Activated naive CD4-positive, alpha-beta T cell treated with anti-CD3 and anti-CD28 coated beads, Interleukin-2, amount 50 U/mL, for 24 hours (primary cell): ENCODE measurements around the gene FAM209A.
"Not testable (repeated sequence)": the region's sequence is repeated elsewhere in the genome, so short reads cannot be mapped to it uniquely, and the experiment has no call there.

ENCODE experiments used
- H3K27ac Mint-ChIP-seq: one replicate; pipeline ENCODE4 v1.8.0; 2021; ENCODE audit warnings: mild to moderate bottlenecking, mixed read lengths
- H3K27me3 Mint-ChIP-seq: one replicate; pipeline ENCODE4 v1.8.0; 2021; ENCODE audit warnings: mixed read lengths
- H3K36me3 Mint-ChIP-seq: one replicate; pipeline ENCODE4 v1.8.0; 2021; ENCODE audit warnings: mixed read lengths
- H3K4me1 Mint-ChIP-seq: one replicate; pipeline ENCODE4 v1.8.0; 2021; ENCODE audit warnings: mixed read lengths
- H3K4me3 Mint-ChIP-seq: one replicate; pipeline ENCODE4 v1.8.0; 2021; ENCODE audit warnings: mild to moderate bottlenecking, mixed read lengths
- H3K9me3 Mint-ChIP-seq: one replicate; pipeline ENCODE4 v1.8.0; 2021; ENCODE audit warnings: mixed read lengths

Gene FAM209A

DNA sequence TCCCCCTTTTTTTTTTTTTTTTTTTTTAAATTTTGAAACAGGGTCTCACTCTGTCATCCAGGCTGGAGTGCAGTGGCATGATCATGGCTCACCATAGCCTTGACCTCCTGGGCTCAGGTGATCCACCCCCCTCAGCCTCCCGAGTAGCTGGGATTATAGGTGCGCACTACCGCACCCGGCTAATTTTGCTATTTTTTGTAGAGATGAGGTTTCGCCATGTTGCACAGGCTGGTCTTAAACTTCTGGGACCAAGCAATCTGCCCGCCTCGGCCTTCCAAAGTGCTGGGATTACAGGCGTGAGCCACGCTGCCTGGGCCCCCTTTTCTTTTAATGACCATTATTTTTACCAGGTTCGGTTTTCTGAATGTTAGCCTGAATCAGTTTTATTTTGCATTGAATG, 5.0 kb upstream of the FAM209A start:
- Mint-ChIP-seq H3K27me3 (no peaks in the 10 kb centered on the region), H3K36me3 (peaks cover 41% of the 10 kb centered on the region), H3K9me3 (no peaks in the 10 kb centered on the region), H3K4me3 (no peak overlapping the region), H3K27ac (no peak overlapping the region), H3K4me1 (peaks cover 8% of the 10 kb centered on the region)

DNA sequence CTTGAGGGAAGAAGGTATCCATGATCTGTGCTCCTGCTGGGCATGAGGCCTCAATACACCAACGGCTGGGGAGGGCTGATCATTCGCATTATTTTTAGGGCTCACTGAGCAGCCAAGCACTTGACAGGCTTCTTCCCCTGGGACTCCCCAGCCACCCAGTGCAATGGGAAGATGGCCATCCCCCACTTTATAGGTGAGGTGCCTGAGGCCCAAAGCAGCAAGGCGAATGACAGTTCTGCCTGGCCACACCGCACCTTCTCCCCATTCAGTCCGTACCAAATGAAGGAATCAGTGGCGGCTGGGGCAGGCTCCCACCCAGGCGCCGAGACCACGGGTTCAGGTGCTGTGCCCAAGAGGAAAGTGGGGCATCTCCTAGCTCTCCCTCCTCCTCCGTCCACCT, 4.4 kb upstream of the FAM209A start:
- no peaks in the 10 kb centered on the region for H3K9me3 Mint-ChIP-seq
- no peak overlapping the region for H3K27ac Mint-ChIP-seq
- H3K27me3 Mint-ChIP-seq: no peaks in the 10 kb centered on the region
- H3K4me3 Mint-ChIP-seq: no peak overlapping the region
- H3K4me1 Mint-ChIP-seq: peaks cover 8% of the 10 kb centered on the region
- H3K36me3 Mint-ChIP-seq: peaks cover 41% of the 10 kb centered on the region

DNA sequence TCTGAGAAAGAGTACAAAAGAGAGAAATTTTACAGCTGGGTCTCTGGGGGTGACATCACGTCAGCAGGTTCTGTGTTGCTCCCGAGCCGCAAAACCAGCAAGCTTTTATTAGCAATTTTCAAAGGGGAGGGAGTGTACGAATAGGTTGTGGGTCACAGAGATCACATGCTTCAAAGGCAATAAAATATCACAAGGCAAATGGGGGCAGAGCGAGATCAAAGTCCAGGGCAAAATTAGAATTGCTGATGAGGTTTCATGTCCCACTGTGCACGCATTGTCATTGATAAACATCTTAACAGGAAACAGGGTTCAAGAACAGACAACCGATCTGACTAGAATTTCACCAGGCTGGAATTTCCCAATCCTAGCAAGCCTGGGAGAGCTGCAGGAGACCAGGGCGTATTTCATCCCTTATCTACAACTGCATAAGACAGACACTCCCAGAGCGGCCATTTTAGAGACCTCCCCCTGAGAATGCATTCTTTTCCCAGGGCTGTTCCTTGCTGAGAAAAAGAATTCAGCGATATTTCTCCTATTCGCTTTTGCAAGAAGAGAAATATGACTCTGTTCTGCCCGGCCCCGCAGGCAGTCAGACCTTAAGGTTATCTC, 3.7 kb upstream of the FAM209A start:
- not testable (repeated sequence) for H3K27me3 Mint-ChIP-seq, H3K27ac Mint-ChIP-seq, H3K4me3 Mint-ChIP-seq, H3K9me3 Mint-ChIP-seq, H3K4me1 Mint-ChIP-seq
- H3K36me3 Mint-ChIP-seq: peaks cover 41% of the 10 kb centered on the region

DNA sequence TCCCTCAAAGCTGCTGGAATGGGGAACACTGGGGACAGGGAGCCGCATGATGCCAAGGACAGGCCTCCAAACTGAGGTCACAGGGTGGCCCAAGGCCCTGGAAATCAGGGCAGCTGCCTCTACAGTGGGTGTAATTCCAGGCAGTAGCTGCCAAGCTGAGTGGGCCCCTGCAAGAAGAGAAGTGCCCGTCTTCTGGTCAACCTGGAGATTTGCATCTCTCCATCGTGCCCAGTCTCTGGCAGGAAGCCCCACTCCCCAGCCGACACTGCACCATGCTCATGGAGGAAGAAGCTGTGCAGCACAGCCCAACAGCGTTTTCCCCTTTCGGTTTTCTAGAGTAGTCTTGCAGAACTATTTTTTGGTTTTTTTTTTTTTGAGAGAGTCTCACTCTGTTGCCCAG, 2.2 kb upstream of the FAM209A start:
- Mint-ChIP-seq H3K4me1 (peaks cover 8% of the 10 kb centered on the region), H3K27me3 (no peaks in the 10 kb centered on the region), H3K27ac (no peak overlapping the region), H3K9me3 (no peaks in the 10 kb centered on the region), H3K4me3 (no peak overlapping the region), H3K36me3 (peaks cover 34% of the 10 kb centered on the region)

DNA sequence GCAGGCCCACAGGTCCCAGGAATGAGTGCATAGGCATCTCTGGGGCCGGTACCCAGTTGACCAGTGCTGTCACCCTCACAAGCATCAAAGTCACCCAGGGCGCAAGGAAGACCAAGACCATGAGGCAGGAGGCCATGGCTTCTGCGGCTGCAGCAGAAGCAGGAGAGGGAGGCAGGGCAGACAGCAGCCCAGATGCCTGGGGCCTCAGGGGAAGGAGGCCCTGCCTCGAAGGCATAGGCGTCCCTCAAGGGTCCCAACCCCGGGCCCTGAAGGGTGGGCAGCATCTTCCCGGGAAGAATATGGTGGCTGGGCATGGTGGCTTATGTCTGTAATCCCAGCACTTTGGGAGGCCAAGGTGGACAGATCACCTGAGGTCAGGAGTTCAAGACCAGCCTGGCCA, 3.0 kb downstream of the FAM209A start:
- Mint-ChIP-seq H3K27ac (no peak overlapping the region), H3K9me3 (no peaks in the 10 kb centered on the region), H3K27me3 (no peaks in the 10 kb centered on the region), H3K4me1 (peaks cover 8% of the 10 kb centered on the region), H3K4me3 (no peak overlapping the region), H3K36me3 (peaks cover 1% of the 10 kb centered on the region)

DNA sequence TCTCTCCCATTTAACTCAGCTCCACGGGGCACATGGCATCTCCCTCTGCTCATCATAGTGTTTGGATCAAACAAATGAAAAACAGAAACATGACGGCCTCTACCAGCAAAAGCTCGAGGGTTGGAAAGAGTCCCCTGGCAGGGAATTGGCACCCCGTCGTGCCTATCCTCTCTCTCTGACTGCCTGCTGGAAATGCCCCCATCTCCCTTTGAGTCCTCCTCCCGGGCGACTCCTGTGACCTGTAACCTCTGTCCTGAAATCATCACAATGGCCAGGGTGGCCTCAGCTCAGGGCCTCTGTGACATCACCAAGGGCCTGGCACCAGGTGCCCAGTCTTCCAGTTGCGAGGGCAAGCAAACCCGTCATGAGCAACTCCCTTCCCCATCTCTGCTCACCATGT, 8.4 kb downstream of the FAM209A start, which contains the start of gene FAM209B:
TSS of gene FAM209B (plus strand) at position 301 of the 400 bp plus-strand sequence. CDS start at position 397, 96 bp downstream.
- H3K9me3 Mint-ChIP-seq, H3K27me3 Mint-ChIP-seq, H3K36me3 Mint-ChIP-seq, H3K27ac Mint-ChIP-seq, H3K4me1 Mint-ChIP-seq, H3K4me3 Mint-ChIP-seq: not testable (repeated sequence)

DNA sequence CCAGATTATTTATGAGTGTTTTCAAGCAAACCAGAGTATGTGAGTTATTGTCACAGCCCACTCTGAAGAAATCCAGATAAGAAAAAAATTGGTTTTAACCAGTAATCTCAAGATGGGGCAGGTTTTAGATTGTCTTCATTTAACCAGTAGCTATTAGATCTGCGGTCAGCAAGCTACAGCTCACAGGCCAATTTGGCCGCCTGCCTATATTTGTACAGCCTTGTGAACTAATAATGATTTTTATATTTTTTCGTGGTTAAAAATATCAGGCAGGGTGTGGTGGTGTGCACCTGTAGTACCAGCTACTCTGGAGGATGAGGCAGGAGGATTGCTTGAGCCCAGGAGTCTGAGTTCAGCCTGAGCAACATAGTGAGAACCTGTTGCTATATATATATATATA, 13.5 kb downstream of the FAM209A start:
- no peak overlapping the region for H3K4me3 Mint-ChIP-seq
- H3K27ac Mint-ChIP-seq: no peak overlapping the region
- no peaks in the 10 kb centered on the region for H3K9me3 Mint-ChIP-seq
- H3K4me1 Mint-ChIP-seq: no peaks in the 10 kb centered on the region
- H3K27me3 Mint-ChIP-seq: no peaks in the 10 kb centered on the region
- peaks cover 5% of the 10 kb centered on the region for H3K36me3 Mint-ChIP-seq

DNA sequence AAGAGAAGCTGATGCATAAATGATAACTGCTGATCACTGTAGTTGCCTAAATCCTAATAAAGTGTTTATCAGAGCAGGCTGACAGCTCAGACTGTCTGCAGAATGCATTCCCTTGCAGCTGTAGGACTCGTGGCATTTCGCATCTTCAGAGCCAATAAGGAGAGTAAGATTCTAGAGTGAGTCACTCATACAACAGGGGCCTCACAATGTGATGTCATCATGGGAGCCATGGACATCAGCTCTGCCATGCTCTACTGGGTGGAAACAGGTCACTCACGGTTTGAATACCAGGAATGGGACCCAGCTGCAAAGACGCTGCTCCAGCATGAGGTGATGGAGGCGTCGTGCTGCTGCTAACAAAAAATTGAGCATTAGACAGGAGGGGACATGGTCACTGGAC, 15.9 kb downstream of the FAM209A start:
- Mint-ChIP-seq H3K4me1 (no peaks in the 10 kb centered on the region), H3K9me3 (no peaks in the 10 kb centered on the region), H3K27ac (no peak overlapping the region), H3K4me3 (no peak overlapping the region), H3K36me3 (peaks cover 2% of the 10 kb centered on the region), H3K27me3 (no peaks in the 10 kb centered on the region)

DNA sequence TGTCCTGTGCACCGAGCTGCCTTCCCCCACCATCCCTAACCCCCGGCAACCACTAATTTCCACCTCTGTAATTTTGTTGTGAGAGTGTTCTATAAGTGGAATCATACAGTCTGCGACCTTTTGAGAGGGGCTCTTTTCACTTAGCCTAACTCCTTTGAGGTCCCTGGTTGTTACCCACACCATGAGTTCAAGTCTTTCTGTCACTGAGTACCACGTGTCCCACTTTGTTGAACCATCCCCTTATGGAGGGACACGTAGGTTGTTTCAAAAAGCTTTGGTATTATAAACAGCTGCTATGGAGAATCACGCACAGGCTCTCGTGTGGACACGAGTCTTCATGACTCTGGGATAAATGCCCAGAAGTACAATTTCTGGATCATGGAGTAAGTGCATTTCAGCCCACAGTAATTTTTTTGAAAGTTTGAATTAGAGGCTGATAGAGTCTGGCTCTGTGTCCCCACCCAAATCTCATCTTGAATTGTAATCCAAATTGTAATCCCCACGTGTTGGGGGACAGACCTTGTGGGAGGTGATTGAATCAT, 18.0 kb downstream of the FAM209A start:
- H3K36me3 Mint-ChIP-seq: no peaks in the 10 kb centered on the region
- no peaks in the 10 kb centered on the region for H3K27me3 Mint-ChIP-seq
- H3K9me3 Mint-ChIP-seq: no peaks in the 10 kb centered on the region
- H3K4me1 Mint-ChIP-seq: no peaks in the 10 kb centered on the region
- no peak overlapping the region for H3K4me3 Mint-ChIP-seq
- no peak overlapping the region for H3K27ac Mint-ChIP-seq

DNA sequence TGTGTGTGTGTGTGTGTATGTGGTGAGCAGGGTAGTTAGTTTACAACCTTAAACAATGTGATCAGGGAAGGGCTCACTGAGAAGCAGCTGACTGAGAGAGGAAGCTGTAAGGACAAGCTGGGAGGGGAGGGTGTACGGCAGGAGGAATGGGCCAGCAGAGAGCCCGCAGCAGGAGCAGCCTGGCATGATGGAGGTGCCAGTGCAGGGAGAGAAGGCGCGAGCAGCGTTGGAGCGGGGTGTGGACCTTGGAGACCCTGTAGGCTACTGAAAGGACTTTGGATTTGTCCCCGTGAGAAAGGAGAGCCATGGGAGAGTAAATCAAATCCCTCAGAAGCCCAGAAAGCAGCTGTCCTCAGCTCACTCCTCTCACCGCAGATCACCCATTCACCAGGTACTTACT, 27.0 kb downstream of the FAM209A start:
- Mint-ChIP-seq H3K4me1 (peaks cover 8% of the 10 kb centered on the region), H3K27me3 (no peaks in the 10 kb centered on the region), H3K36me3 (no peaks in the 10 kb centered on the region), H3K9me3 (no peaks in the 10 kb centered on the region), H3K4me3 (no peak overlapping the region), H3K27ac (no peak overlapping the region)

DNA sequence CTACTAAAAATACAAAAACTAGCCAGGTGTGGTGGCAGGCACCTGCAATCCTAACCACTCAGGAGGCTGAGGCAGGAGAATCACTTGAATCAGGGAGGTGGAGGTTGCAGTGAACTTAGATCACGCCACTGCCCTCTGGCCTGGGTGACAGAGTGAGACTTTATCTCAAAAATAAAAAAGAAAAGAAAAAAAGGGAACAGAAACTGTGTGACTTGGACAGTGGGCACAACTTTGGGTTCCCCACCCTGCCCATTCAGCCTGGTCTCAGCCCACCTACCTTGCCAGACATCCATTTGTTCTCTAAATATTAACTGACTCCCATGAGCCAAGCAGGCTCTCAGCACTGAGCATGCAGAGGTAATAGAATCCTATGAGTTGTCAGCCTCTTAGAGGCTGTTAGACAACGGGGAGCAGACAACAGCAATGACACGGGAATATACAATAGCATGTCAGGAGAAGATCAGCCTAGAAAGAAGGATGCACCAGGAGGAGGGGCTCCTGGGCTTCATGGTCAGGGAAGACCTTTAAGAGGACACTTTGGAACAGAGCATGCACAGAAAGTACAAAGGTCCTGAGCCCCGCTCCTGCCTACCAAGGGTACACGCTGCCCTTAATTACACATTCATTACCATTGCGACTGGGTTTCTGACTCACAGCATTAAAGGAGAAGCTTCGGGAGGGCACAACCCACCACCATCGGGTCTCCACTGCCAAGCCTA, 28.5 kb downstream of the FAM209A start:
- Mint-ChIP-seq H3K4me3 (no peak overlapping the region), H3K4me1 (peaks cover 8% of the 10 kb centered on the region), H3K27ac (no peak overlapping the region), H3K36me3 (no peaks in the 10 kb centered on the region), H3K9me3 (no peaks in the 10 kb centered on the region), H3K27me3 (no peaks in the 10 kb centered on the region)

DNA sequence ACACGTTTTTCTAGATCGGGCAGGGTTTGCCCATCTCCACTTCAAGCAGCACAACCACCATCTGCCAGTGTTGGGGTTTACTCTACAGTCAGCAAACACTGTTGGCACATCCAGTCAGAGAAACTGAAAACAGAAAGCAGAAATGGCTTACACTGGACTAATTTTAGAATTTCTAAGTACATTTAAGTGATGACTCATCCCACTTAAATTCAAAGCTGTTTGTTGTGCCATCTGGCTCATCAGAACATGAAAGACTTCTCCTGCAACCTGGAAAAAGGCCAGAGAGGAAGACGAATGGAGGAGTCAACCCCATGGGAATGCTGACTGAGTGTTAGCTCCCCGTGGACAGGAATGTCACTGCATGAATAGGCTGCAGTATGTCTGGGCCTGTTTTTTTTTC, 30.3 kb downstream of the FAM209A start:
- Mint-ChIP-seq H3K27me3 (no peaks in the 10 kb centered on the region), H3K27ac (no peak overlapping the region)

DNA sequence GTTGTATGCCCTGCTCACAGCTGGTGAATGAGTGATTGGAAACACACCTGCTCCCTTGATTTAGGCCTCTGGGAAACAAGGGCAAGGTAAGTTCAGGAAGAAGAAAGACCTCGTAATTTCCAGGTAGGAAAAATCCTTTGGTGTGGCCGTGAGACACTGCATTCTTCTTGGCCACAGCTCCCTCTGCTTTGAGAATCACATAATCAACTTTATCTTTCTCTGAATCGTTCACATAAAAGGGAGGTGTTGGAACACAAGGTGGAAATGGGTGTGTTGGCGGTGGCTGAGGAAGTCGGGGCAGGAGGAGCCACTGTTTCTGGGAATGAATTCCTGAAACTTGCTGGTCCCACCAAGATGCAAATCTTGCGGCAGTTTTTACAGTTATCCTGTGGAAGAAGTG, 34.4 kb downstream of the FAM209A start:
- H3K27ac Mint-ChIP-seq: no peak overlapping the region
- H3K4me3 Mint-ChIP-seq: no peak overlapping the region
- H3K9me3 Mint-ChIP-seq: no peaks in the 10 kb centered on the region
- H3K4me1 Mint-ChIP-seq: peaks cover 8% of the 10 kb centered on the region
- H3K36me3 Mint-ChIP-seq: no peaks in the 10 kb centered on the region
- H3K27me3 Mint-ChIP-seq: no peaks in the 10 kb centered on the region

More for the DNA sequence above, 30.3 kb downstream of the FAM209A start:
- Mint-ChIP-seq H3K9me3 (no peaks in the 10 kb centered on the region), H3K4me1 (peaks cover 8% of the 10 kb centered on the region), H3K4me3 (no peak overlapping the region), H3K36me3 (no peaks in the 10 kb centered on the region)

DNA sequence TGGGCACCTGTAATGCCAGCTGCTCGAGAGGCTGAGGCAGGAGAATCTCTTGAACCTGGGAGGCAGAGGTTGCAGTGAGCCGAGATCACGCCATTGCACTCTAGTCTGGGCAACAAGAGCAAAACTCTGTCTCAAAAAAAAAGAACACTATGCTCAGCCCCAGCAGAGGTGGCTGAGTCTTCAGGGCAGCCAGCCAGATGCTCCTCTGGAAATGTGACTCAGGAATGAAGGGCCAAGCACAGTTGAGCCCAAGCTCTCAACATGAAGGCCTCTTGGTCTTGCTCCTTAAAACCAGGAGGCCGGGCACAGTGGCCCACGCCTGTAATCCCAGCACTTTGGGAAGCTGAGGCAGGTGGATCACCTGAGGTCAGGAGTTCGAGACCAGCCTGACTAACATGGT, 40.0 kb downstream of the FAM209A start:
- H3K9me3 Mint-ChIP-seq, H3K4me3 Mint-ChIP-seq, H3K36me3 Mint-ChIP-seq, H3K27ac Mint-ChIP-seq, H3K4me1 Mint-ChIP-seq, H3K27me3 Mint-ChIP-seq: not testable (repeated sequence)

DNA sequence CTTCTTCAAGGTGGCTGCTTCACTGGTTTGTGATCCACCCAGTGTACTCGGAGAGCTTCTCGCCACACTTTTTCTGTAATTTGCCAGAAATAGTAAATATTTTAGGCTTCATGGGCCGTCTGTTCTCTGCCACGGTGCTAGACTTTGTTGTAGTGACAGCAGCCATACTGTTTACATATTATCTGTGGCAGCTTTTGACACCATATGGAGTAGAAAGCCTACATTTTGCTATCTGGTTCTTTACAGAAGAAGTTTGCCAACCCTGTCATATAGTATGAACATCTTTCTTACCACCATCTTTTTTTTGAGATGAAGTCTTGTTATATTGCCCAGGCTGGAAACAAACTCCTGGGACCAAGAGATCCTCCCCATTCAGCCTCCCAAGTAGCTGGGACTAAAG, 41.0 kb downstream of the FAM209A start:
- H3K4me3 Mint-ChIP-seq: no peak overlapping the region
- H3K27me3 Mint-ChIP-seq: peaks cover 3% of the 10 kb centered on the region
- H3K9me3 Mint-ChIP-seq: no peaks in the 10 kb centered on the region
- no peaks in the 10 kb centered on the region for H3K4me1 Mint-ChIP-seq
- no peaks in the 10 kb centered on the region for H3K36me3 Mint-ChIP-seq
- no peak overlapping the region for H3K27ac Mint-ChIP-seq

DNA sequence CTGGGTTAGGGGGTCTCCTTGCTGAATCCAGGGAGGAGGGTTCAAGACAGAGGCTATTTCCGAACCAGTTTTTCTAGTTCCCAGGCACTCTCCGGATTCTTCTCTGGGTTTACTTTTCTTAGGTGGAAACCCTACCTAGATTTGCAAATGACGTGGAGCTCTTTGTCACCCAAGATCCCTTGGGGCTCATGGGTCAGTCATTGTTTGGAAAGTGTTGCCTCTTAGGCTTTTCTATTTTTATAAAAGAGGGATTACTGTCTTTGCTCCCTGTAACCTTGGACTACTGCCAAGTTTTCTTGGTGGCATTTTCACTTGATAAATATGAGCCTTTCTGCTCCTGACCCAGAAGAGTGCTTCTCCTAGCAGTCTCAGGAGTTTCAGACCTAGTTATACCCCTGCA, 42.1 kb downstream of the FAM209A start:
- H3K4me3 Mint-ChIP-seq: no peak overlapping the region
- H3K36me3 Mint-ChIP-seq: peaks cover 1% of the 10 kb centered on the region
- peaks cover 7% of the 10 kb centered on the region for H3K27me3 Mint-ChIP-seq
- no peaks in the 10 kb centered on the region for H3K4me1 Mint-ChIP-seq
- H3K27ac Mint-ChIP-seq: no peak overlapping the region
- no peaks in the 10 kb centered on the region for H3K9me3 Mint-ChIP-seq
